Neural cell (in vitro differentiated cells): ENCODE results near the gene LNX2. TPM values are rescaled to one million over a fixed set of nuclear protein-coding genes. Genes with fewer than 3 reads are reported as not detected.

ENCODE experiments used
- H2AFZ ChIP-seq: fragments of 200-600, 300-800 bp; sonication (generic), shearing (Covaris generic); 2 replicates; pipeline ENCODE4 v1.6.0; 2014; ENCODE audit warnings: low read depth, mild to moderate bottlenecking, antibody characterized with exemption, low read length, moderate library complexity
- H3F3A ChIP-seq: fragments of 200-600 bp; shearing (Covaris generic); 2 replicates; pipeline ENCODE4 v1.6.1; 2016; ENCODE audit warnings: mild to moderate bottlenecking, moderate library complexity, mixed read lengths, antibody characterized with exemption, low read length; ENCODE audit not compliant: insufficient read depth, poor library complexity, severe bottlenecking
- H3K27ac ChIP-seq: fragments of 200-600, 300-800 bp; sonication (generic), shearing (Covaris generic); 2 replicates; pipeline ENCODE4 v1.5.1; 2014; ENCODE audit warnings: mild to moderate bottlenecking, low read length, moderate library complexity
- H3K27me3 ChIP-seq: fragments of 300-800, 200-600 bp; sonication (generic), shearing (Covaris generic); 2 replicates; pipeline ENCODE4 v1.6.0; 2014; ENCODE audit warnings: mild to moderate bottlenecking, low read depth, low read length, moderate library complexity; ENCODE audit not compliant: insufficient read depth
- H3K36me3 ChIP-seq: fragments of 300-800, 200-600 bp; sonication (generic), shearing (Covaris generic); 2 replicates; pipeline ENCODE4 v1.5.1; 2014; ENCODE audit warnings: mild to moderate bottlenecking, antibody characterized with exemption, low read length, moderate library complexity; ENCODE audit not compliant: insufficient read depth
- H3K4me2 ChIP-seq: fragments of 300-800, 200-600 bp; sonication (generic), shearing (Covaris generic); 2 replicates; pipeline ENCODE4 v1.6.0; 2014; ENCODE audit warnings: mild to moderate bottlenecking, low read length
- H3K4me3 ChIP-seq: fragments of 300-800, 200-600 bp; sonication (generic), shearing (Covaris generic); 2 replicates; pipeline ENCODE4 v1.5.1; 2014; ENCODE audit warnings: mild to moderate bottlenecking, low read length, moderate library complexity
- H3K79me2 ChIP-seq: fragments of 200-600 bp; shearing (Covaris generic); replicated peaks from 2 replicates; pipeline ENCODE4 v1.6.0; 2014; ENCODE audit warnings: mild to moderate bottlenecking, low read length, moderate library complexity; ENCODE audit not compliant: insufficient read depth
- H3K9ac ChIP-seq: fragments of 300-800, 200-600 bp; sonication (generic), shearing (Covaris generic); 2 replicates; pipeline ENCODE4 v1.6.1; 2016; ENCODE audit warnings: mild to moderate bottlenecking, low read length, mixed read lengths
- H3K9me2 ChIP-seq: fragments of 200-600 bp; shearing (Covaris generic); 2 replicates; pipeline ENCODE4 v1.6.1; 2016; ENCODE audit warnings: mild to moderate bottlenecking, low read length, mixed read lengths; ENCODE audit not compliant: insufficient read depth
- H3K9me3 ChIP-seq: fragments of 200-600, 300-800 bp; sonication (generic), shearing (Covaris generic); 2 replicates; pipeline ENCODE4 v1.6.1; 2016; ENCODE audit warnings: mild to moderate bottlenecking, mixed run types, low read length, moderate library complexity, mixed read lengths
- H4K20me1 ChIP-seq: fragments of 200-600 bp; shearing (Covaris generic); 2 replicates; pipeline ENCODE4 v1.6.1; 2016; ENCODE audit warnings: mild to moderate bottlenecking, mixed run types; ENCODE audit not compliant: insufficient read depth
- EP300 ChIP-seq: fragments of 450-650 bp; conservative IDR thresholded peaks from 2 replicates; pipeline ENCODE4 v1.6.1; 2014; ENCODE audit warnings: antibody characterized with exemption, mild to moderate bottlenecking, moderate library complexity; ENCODE audit not compliant: poor library complexity, severe bottlenecking
- EZH2 ChIP-seq: fragments of 200-600, 300-800 bp; shearing (Covaris generic), sonication (generic); IDR thresholded peaks from 2 replicates; pipeline ENCODE4 v1.6.1; 2014; ENCODE audit warnings: antibody characterized with exemption, low read length, borderline replicate concordance, mild to moderate bottlenecking; ENCODE audit not compliant: insufficient read depth, poor library complexity, severe bottlenecking
- MXI1 ChIP-seq: fragments of 450-650 bp; conservative IDR thresholded peaks from 2 replicates; pipeline ENCODE4 v1.6.1; 2014; ENCODE audit warnings: antibody characterized with exemption, mild to moderate bottlenecking; ENCODE audit not compliant: poor library complexity, severe bottlenecking
- POLR2AphosphoS5 ChIP-seq: IDR thresholded peaks from 2 replicates; pipeline ENCODE4 v1.6.1; 2012
- RAD21 ChIP-seq: fragments of 450-650 bp; conservative IDR thresholded peaks from 2 replicates; pipeline ENCODE4 v1.6.1; 2014; ENCODE audit warnings: antibody characterized with exemption, mild to moderate bottlenecking, moderate library complexity
- REST ChIP-seq: IDR thresholded peaks from 2 replicates; pipeline ENCODE4 v1.6.1; 2012; ENCODE audit warnings: borderline replicate concordance
- SMC3 ChIP-seq: fragments of 450-650 bp; conservative IDR thresholded peaks from 2 replicates; pipeline ENCODE4 v1.6.1; 2014; ENCODE audit warnings: antibody characterized with exemption, mild to moderate bottlenecking, moderate library complexity; ENCODE audit not compliant: poor library complexity
- TAF1 ChIP-seq: IDR thresholded peaks from 2 replicates; pipeline ENCODE4 v1.6.1; 2012; ENCODE audit warnings: low read depth
- polyA plus RNA-seq: library from polyadenylated mRNA; depleted of rRNA; stranded (reverse); fragments of >200 nt; gene quantifications from 2 replicates; pipeline ENCODE4 v1.2.3, GENCODE V29; 2014
- TF ChIP-seq, protein P1 (sequence below): fragments of 450-650 bp; IDR thresholded peaks from 2 replicates; pipeline ENCODE4 v1.5.1; 2014; ENCODE audit warnings: antibody characterized with exemption, mild to moderate bottlenecking, moderate library complexity; ENCODE audit not compliant: poor library complexity, severe bottlenecking

Gene LNX2
- polyA plus RNA-seq, 1 donor from 2014 or later, result 4.2 TPM

- Histone ChIP-seq H3K27ac (peak overlapping the region; percentile 0), H3K9ac (peak overlapping the region; percentile 65), H3K27me3 (no peaks in the 10 kb centered on the region), H3K4me2 (peak overlapping the region; percentile 94), H3K4me3 (peak overlapping the region; percentile 93), H3K9me2 (no peaks in the 10 kb centered on the region), H3F3A (no peaks in the 10 kb centered on the region), H3K36me3 (peaks cover 11% of the 10 kb centered on the region), H3K9me3 (no peaks in the 10 kb centered on the region), H3K79me2 (peaks cover 21% of the 10 kb centered on the region), H2AFZ (peak overlapping the region; percentile 19), H4K20me1 (no peaks in the 10 kb centered on the region)
- TF ChIP-seq, protein P1, sequence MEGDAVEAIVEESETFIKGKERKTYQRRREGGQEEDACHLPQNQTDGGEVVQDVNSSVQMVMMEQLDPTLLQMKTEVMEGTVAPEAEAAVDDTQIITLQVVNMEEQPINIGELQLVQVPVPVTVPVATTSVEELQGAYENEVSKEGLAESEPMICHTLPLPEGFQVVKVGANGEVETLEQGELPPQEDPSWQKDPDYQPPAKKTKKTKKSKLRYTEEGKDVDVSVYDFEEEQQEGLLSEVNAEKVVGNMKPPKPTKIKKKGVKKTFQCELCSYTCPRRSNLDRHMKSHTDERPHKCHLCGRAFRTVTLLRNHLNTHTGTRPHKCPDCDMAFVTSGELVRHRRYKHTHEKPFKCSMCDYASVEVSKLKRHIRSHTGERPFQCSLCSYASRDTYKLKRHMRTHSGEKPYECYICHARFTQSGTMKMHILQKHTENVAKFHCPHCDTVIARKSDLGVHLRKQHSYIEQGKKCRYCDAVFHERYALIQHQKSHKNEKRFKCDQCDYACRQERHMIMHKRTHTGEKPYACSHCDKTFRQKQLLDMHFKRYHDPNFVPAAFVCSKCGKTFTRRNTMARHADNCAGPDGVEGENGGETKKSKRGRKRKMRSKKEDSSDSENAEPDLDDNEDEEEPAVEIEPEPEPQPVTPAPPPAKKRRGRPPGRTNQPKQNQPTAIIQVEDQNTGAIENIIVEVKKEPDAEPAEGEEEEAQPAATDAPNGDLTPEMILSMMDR, result peak; percentile 38
- TF ChIP-seq SMC3 (peak; percentile 50), MXI1 (peak; percentile 73), RAD21 (no peak)
These were observed 477 bp downstream of the LNX2 start for GRCh38 chr13:27619728-27620376.

GRCh38 chr13:27619093-27619727 lies 1.1 kb downstream of the LNX2 start:
- peak overlapping the region; percentile 94 for H3K4me2 ChIP-seq
- H3K79me2 ChIP-seq, result peaks cover 19% of the 10 kb centered on the region
- peaks cover 7% of the 10 kb centered on the region for H3K36me3 ChIP-seq
- peak overlapping the region; percentile 65 for H3K9ac ChIP-seq
- H3K27me3 ChIP-seq, result no peaks in the 10 kb centered on the region
- no peak for TF ChIP-seq EZH2
- H2AFZ ChIP-seq, result no peak overlapping the region
- H3K4me3 ChIP-seq, result peak overlapping the region; percentile 93
- no peaks in the 10 kb centered on the region for H3F3A ChIP-seq
- no peaks in the 10 kb centered on the region for H3K9me3 ChIP-seq
- no peaks in the 10 kb centered on the region for H3K9me2 ChIP-seq
- H3K27ac ChIP-seq, result no peak overlapping the region
- no peaks in the 10 kb centered on the region for H4K20me1 ChIP-seq

GRCh38 chr13:27617881-27618321 lies 2.4 kb downstream of the LNX2 start:
- no peak overlapping the region for H3K9ac ChIP-seq
- peaks cover 6% of the 10 kb centered on the region for H3K79me2 ChIP-seq
- H3K36me3 ChIP-seq, result no peaks in the 10 kb centered on the region
- H3K27ac ChIP-seq, result no peak overlapping the region
- H3F3A ChIP-seq, result no peaks in the 10 kb centered on the region
- H4K20me1 ChIP-seq, result no peaks in the 10 kb centered on the region
- no peaks in the 10 kb centered on the region for H3K9me2 ChIP-seq
- no peaks in the 10 kb centered on the region for H3K27me3 ChIP-seq
- H3K4me2 ChIP-seq, result no peak overlapping the region
- no peak overlapping the region for H2AFZ ChIP-seq
- no peaks in the 10 kb centered on the region for H3K9me3 ChIP-seq
- H3K4me3 ChIP-seq, result no peak overlapping the region
- TF ChIP-seq EZH2 (no peak), POLR2AphosphoS5 (no peak), SMC3 (no peak), TAF1 (no peak), EP300 (no peak), REST (no peak), MXI1 (no peak), RAD21 (no peak)
- TF ChIP-seq, protein P1, result no peak
